GM21367 (cell line): Measurements from ENCODE around the gene BCAR1.
"Not testable (repeated sequence)": the region's sequence is repeated elsewhere in the genome, so short reads cannot be mapped to it uniquely, and the experiment has no call there.

Source experiments
- ATAC-seq: cut with Tn5 transposase; IDR thresholded peaks from one replicate; pipeline ENCODE4 v1.9.1; 2021; ENCODE audit not compliant: unreplicated experiment

BCAR1 gene

DNA sequence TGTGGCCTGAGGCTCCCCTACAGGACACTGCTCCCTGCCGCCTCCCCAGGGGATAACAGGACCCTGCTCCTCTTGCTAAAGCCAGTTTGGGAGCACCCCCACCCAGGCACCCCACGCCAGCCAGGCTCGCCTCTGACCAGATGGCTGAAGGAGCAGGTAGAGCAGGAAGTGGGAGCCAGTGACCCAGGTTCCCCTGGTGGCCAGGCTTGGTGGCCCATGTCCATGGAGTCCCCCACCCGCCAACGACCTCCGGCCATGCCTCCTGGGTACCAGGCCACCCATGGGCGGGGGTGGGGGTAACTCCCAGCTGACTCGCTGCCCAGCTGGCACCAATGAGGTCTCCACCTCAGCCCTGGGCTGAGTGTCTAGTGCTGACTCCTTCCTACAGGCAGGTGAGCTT is 10.0 kb downstream of the BCAR1 start:
- no peak for ATAC-seq

DNA sequence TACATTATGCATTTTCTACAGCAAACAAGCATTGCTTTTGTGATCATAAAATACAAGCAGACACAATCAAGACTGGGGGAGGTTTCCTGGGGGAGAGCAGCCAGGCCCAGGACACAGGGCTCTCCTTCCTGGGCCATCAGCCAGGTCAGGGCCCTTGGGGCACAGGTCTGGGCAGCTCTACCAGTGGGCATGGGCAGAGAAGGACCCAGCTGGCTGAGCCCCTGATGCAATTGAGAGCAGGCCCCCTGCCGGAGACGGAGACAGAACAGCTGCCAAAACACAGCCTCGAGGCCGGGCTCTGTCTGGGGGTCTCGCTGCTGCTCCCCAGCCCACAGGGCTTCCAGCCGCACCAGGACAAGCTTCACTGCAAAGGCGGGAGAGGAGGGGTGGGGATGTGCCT is 10.8 kb downstream of the BCAR1 start:
- ATAC-seq, result not testable (repeated sequence)

DNA sequence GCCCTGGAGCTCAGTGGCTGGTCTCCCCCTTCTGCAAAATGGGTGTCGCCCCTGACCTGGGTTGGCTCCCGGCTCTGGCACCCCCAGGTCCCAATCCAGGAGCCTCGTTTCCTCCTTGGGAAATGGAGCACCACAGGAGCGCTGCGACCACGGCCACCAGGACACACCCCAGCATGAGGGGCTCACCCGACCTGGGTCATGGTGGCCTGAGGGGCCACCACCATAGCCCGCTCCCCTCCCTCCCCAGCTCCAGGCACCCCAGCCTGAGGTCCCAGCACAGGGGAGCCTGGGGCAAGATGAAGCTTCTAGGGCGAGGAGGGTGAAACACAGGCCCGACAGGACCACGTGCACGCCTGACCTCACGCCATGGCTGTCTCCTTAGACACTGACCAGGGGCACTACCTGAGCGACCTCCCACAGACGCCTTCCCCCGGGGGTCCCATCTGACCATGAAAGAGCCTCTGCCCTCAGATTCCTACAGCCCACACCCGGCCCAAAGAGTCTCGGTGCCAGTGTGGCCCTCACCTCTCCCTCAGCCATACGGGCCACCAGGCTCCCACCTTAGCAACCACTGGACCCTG is 11.8 kb downstream of the BCAR1 start:
- ATAC-seq, result no peak

DNA sequence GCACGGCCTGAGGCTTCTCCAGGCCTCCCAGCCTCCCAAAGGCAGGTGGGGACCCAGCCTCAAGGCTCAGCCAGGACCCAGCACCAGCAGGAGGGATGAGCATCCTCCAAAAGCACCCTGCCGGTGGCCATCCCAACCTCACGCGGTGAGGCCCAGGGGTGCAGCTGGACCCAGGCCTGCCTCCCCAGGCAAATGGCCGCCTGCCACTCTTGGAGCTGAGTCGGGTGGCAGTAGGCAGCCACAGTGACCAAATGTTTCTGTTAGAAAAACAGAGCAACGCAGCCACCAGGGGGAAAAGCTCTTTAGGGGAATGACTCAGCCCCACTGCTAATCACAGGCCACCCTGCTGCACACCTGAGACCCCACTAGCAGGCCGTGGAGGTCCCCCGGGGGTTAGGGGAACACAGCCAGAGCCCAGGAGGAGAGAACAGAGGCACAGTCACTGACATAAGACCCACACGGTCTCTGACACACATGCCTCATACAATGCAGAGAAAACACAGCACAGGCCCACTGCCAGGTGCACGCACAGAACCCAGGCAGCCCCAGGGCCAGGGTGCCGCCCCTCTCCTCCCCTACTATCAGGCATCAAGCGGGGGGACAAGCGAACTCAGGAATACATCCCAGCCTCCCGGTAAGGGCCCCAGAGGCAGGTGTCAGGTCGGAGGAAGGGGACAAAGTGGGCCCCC is 12.4 kb downstream of the BCAR1 start:
- ATAC-seq, result no peak

DNA sequence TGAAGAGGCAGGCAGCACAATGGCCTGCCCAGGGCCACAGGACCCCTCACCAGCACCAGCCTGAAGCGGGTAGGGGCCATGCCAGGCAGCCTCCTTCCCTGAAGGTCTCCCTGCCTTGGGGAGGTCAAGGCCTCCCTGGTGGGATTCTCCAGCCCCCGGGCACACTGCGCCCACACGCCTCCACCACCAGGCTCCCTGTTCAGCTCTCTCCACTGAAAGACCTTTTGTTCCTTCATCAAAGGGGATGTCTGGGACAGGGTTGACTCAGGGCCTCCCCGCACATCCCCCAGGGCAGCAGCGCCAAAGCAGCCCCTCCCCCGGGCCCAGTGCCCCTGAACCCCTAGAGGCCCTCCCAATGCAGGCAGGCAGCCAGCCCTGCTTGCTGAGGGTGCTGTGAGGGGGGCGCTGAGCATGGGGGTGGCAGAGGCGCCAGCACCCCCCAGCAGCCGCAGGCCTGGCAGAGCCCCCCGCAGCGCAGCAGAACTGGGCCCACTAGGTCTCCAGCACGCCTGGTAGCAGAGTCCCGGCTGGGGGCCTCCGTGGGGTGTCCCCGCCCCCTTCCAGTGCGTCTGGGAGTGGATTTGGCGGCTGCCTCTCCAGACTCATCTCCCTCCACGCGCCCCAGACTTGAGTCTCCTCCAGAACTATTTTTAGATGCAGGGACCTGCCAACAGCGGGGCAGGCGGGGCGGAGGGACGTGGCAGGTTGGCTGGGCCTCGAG is 13.1 kb downstream of the BCAR1 start:
- ATAC-seq, result no peak

DNA sequence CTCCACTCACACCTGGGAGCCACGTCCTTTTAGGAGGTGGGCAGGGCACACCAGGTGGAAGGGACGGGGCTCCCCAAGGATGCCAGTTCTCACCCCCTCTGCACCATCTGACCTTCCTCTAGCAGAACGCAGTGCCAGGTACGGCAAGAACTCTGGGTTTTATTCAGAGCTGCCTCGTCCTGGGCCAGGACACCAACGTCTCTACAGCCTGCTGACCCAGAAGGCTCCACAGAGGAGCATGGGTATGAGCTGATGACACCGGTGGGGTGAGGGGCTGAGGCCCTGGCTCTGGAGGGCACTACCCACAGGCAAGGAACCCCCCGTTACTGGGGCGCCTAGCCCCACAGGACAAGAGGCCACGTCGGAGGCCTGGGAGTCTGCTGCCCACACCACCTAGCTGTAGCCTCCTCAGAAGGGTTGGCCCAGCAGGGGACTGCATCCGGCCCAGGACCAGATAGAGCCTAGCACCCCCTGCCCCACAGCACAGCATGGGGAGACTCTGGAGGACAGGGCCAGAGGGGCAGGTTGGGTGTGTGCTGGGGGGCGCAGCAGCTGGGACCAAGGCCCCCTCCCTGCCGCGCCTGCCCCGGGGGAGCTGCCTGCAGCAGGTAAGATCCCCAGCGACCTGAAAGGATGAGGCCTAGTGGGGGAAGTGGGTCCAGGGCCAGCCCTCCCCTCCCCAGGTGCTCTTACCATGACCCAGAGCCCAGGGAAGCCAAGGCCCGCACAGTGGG is 13.9 kb downstream of the BCAR1 start:
- no peak for ATAC-seq

DNA sequence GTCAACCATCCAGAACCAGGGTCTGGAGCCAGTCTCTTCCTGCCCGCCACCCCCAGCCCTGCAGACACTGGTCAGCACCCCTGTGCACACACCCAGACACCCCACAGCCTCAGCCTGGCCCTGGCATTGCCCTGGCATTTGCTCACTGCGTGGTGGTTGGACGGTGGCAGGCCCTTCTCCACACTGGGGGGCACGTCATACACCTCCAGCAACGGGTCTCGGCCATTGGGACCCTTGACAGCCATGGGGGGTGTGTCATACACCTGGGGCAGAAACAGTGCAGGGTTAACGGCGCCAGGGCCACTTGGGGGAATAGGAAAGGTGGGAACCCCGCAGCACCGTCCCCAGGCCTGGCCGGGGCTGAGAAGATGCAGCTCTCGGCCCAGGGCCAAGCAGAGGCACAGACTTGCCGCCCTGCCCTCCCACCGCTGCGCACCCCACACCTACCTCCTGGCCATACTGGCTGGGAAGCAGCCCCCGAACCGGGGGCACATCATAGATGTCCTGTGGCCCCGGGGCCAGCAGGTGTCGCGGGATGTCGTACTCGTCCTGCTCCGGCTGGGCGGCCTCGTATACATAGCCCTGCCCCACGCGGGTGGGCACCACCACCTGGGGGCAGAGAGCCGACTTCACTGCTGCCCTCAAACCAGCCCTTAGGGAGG is 14.6 kb downstream of the BCAR1 start:
- no peak for ATAC-seq

DNA sequence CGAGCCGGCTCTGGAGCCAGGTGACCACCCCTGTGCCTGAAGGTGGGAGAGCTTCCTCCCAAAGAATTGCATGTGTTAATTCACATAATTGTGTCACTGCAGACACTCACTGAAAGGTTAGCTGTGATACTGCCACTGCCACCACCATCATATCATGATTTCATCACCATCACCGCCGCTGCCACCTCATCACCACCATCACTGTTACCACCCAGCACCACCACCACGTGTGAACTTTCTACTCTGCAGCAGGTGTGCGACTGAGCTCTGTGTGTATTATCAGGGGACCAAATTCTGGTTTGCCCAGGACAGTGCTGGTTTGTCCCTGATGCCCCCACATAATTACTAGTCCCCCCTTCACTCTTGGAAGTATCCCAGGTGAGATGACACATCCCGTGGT is 15.2 kb downstream of the BCAR1 start:
- ATAC-seq, result no peak

DNA sequence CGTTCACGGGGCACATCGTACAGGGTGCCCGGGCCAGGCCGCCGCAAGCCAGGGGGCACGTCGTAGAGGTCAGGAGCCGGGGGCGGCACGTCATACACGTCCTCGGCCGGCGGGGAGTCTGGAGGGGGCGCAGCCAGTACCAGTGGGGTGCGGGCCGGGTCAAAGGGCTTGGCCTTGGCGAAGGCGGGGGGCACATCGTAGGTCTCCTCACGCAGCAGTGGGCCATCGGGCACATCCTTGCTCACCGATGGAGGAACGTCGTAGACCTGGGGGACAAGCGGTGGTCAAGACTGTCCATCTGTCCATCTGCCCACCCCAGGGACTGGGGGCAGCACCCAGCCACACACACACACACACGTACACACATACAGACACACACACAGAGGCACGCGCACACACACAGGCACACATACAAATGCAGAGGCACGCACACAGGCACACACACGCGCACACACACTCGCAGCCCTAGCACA is 15.7 kb downstream of the BCAR1 start:
- ATAC-seq, result no peak

DNA sequence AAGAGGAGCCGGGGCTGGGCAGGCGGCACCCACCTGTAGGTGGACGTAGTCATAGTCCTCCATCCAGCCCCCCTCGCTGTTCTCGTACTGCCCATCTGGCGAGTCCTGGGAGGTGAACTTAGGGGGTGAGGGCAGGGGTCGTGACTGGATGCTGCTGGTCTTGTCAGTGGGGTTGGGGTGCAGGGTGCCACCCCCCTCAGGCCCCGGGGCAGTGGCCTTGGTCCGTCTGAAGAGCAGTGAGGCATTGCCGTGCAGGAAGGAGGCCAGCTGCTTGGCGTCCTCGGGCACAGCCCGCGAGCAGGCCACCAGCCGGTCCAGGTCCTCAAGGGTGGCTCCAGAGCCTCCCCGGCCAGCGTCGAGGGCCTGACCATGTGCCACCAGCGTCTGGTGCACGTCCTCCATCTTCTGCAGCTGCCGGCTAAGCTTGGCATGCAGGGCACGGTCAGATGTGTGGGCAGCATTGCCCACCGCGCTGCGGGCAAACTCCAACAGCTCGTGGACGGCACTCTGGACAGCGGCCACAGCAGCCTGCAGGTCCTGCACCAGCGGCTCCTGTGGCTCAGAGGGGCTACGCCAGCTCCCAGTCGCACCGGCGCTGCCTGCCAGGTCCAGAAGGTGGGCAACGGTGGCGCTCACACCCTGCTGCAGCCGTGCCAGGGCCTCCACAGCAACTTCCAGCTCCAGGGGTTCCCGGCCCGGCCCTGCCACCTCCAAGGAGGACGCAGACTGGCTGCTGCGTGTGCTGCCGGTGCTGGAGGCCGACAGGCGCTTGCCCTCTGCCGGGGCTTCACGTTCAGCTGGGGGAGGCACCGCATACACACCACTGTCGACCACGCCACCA is 16.3 kb downstream of the BCAR1 start:
- ATAC-seq, result no peak

DNA sequence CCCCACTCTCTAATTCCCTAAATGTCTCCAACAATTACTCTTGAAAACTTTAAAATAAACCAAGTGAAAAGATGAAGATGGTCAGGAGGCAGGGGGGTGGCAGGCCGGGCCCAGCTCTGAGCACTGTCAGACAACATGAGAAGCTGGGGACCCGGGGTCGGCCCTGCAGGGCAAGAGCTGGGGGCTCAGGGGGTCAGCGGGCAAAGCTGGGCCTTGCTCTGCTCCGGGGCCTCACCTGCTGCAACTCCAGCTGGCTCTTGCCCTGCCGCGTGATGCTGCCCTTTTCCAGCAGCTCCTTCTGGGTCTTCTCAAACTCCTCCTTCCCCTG is 17.8 kb downstream of the BCAR1 start:
- ATAC-seq, result no peak

DNA sequence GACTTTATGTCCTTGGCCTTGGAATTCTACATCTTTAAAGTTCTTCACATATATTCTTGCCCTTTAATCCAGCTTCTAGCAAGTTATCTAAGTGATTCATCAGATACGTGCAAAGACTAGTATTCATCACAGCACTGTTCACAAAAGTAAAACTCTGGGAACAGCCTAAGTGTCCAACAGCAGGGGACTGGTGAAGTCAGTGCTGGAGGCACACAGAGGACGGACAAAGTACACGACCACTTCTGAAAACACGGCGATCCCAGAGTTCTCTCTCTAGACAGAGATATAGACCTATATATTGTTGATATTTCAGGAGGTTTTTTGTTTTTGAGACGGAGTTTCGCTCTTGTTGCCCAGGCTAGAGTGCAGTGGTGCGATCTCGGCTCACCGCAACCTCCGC is 19.9 kb downstream of the BCAR1 start:
- ATAC-seq, result no peak

DNA sequence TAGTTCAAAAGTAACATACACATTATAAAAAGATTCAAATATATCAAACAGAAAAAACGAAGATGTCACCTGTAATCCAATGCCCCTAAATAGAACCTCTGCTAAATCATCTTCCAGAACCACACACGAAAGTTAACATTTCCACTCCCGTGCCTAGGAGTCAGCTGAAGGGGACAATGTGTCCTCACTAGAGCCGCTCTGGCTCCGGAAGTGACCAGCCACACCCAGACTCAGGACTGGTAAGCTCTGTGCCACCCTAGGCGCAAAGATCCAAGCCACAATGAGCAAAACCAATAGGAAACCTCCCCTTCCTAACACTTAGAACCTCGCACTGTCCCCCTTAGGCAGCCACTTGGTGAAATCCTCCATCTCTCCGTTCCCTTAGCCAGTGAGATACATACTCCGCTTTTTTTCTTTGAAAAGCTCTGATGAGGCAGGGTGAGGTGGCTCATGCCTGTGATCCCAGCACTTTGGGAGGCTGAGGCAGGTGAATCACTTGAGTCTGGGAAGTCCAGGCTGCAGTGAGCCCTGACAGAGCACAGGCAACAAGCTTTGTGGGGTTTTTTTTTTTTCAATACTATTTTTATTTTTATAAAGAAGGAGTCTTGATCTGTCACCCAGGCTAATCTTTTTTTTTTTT is 20.8 kb downstream of the BCAR1 start:
- ATAC-seq, result no peak

DNA sequence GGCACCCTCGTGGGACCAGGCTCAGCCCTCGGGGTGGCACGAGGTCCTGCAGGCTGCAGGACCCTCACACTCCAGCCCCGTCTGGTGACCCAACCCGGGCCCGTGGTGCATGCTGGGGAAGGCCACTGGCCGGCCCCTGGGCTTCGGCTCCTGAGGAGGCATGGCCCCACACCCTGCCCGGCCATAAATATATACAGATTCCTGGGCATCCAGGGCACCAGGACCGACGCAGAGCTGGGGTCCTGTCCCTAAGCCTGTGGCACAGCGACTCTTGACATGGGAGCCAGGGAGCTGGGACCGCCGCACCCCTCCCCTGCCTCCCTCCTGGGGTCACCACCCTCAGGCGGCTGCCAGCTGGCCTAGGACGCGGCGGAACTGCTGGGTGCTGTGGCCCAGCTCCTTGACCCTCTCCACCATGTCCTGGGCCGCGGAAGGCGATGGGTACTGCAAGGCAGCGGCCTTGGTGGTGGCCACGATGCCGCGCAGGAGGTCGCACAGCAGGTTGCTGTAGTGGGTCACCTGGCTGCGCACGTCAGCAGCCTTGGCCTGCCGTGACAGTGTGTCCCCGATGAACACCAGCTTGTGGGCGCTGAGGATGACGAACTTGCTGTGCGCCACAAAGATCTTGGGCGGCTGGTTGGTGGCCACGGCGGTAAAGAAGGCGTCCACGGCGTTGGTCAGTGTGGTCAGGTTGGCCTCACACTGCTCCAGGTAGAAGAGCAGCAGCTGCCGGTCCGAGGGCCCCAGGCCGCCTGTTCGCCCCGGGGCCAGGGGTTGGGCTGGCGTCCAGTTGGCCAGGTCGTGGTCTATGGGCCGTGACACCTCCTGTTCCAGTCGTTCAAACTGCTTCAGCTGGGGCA is 22.0 kb downstream of the BCAR1 start:
- no peak for ATAC-seq

DNA sequence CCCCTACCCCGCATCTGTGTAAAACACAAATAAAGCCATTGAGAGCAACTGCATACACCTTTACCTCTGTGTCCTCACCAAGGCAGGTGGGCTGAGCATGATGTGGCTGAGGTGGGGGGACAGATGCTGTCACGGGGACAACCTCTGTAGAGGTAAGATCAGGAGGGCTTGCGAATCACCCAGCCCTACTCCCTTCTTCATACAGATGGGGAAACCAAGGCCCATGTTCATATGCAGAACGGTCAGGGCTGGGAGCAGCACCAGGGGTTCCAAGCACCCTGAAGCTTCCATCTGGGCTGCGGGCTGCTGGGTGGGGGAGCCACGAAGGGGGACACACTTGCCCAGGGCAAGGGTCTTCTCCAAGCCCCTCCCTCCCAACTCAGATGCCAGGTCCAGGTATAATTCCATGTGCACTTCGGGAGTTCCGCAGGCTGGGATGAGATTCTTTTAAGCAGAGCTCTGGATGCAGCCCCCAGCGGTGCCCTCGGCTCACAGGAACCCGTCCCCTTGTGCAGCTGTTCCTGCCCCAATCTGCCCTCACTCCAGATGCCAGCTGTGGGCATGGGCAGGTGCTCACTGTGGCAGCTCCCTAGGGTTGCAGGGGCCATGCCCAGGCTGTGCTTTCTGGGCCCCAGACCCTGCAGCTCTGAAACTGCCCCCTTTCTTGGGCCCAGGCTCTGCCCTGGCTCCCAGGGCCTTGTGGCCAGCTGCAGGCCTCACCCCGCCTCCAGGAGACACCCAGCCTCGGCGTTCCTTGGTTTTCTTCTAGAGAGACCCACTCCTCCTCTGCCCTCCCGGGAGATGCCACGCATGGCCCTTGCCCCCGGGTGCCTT is 23.1 kb downstream of the BCAR1 start:
- no peak for ATAC-seq

DNA sequence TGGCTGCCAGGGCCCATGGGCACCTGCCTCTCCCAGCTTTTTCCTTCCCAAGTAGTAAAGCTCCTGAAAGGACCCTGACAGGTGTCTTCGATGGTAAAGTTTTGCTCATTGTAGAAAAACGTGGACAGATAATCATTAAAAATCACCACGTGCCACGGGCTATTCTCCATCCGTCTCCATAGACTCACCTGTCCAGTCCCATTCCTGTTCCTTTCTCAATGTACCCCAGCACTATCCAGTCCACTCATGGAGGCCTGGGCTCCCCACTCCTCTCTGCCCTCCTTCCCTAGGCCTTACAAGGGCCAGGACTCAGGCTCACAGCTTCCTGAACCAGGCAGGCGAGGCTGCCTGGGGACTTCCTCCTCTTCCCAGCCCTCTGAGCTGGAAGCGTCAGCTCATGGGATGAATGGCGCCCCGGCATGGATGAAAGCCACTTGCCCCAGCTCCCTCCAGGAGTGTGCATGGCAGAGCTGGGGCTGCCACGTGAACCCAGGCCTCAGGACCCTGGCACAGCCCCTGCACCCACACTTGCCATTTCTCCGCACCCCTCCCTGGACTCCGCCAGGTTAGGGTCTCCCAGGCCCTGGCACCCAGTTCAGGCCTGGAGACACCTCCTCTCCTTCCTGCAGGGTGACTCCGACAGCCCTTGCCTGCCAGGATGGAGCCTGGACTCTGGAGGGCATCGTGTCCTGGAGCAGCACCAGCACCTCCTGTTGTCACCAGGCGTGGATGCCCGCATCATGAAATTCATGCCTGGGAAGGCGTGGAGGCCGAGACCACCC is 23.9 kb downstream of the BCAR1 start:
- no peak for ATAC-seq
